CD14-positive monocyte (primary cell): ENCODE results near the gene SNCAIP. TPM values are rescaled to one million over a fixed set of nuclear protein-coding genes. Genes with fewer than 3 reads are reported as not detected.

Experiments
- DNase-seq, 3 donors: peaks; one replicate each; pipeline ENCODE4 v3.0.0-alpha.2; 2011 to 2022
- H2AFZ ChIP-seq: 2 replicates; pipeline ENCODE4 v1.6.0; 2012; ENCODE audit warnings: mild to moderate bottlenecking, low read depth, low read length, inconsistent platforms; ENCODE audit not compliant: insufficient read depth, poor library complexity, severe bottlenecking
- H3K27ac ChIP-seq, 2 donors: 1 replicate in 1 of 2; 2 replicates in 1 of 2; pipeline ENCODE4 v1.5.1; 2012 to 2013; ENCODE audit warnings: low read length in 2 of 2, control low read depth in 1 of 2, inconsistent platforms in 1 of 2, low read depth in 1 of 2, mild to moderate bottlenecking in 1 of 2
- H3K27me3 ChIP-seq, 2 donors: one replicate each; pipeline versions ENCODE4 v1.6.0 to v1.6.1; 2011 to 2013; ENCODE audit warnings: low read length in 2 of 2; ENCODE audit not compliant: control insufficient read depth in 2 of 2, insufficient read depth in 2 of 2
- H3K36me3 ChIP-seq, 2 donors: replicated peaks in 1 of 2; 1 replicate in 1 of 2; 2 replicates in 1 of 2; pipeline versions ENCODE4 v1.5.1 to v1.6.1; 2012 to 2013; ENCODE audit warnings: low read length in 2 of 2, control low read depth in 1 of 2, inconsistent platforms in 1 of 2, mild to moderate bottlenecking in 1 of 2; ENCODE audit not compliant: insufficient read depth in 2 of 2, control insufficient read depth in 1 of 2
- H3K4me1 ChIP-seq, 2 donors: 1 replicate in 1 of 2; 2 replicates in 1 of 2; pipeline versions ENCODE4 v1.5.1 to v1.6.1; 2012 to 2013; ENCODE audit warnings: low read length in 2 of 2, control low read depth in 1 of 2, inconsistent platforms in 1 of 2, mild to moderate bottlenecking in 1 of 2, moderate library complexity in 1 of 2; ENCODE audit not compliant: insufficient read depth in 2 of 2, control insufficient read depth in 1 of 2
- H3K4me2 ChIP-seq: replicated peaks from 2 replicates; pipeline ENCODE3; 2012; ENCODE audit warnings: low read length, moderate library complexity, mild to moderate bottlenecking; ENCODE audit not compliant: poor library complexity, severe bottlenecking; ENCODE audit errors: extremely low read depth
- H3K4me3 ChIP-seq, 3 experiments: fragments of 200-600 bp in 1 of 3; sonication (generic) in 1 of 3; replicated peaks in 1 of 3; 1 replicate in 2 of 3; 2 replicates in 1 of 3; pipeline ENCODE4 v1.5.1; 2011 to 2013; ENCODE audit warnings: low read length in 3 of 3, mild to moderate bottlenecking in 3 of 3, control low read depth in 2 of 3, low read depth in 2 of 3, inconsistent platforms in 1 of 3, moderate library complexity in 1 of 3
- H3K79me2 ChIP-seq: 2 replicates; pipeline ENCODE4 v1.6.0; 2012; ENCODE audit warnings: mild to moderate bottlenecking, control low read depth, inconsistent platforms, low read length, moderate library complexity; ENCODE audit not compliant: insufficient read depth
- H3K9ac ChIP-seq: 2 replicates; pipeline ENCODE4 v1.6.0; 2017; ENCODE audit warnings: low read length, mild to moderate bottlenecking; ENCODE audit not compliant: insufficient read depth, poor library complexity, severe bottlenecking
- H3K9me3 ChIP-seq, 2 donors: replicated peaks in 1 of 2; 1 replicate in 1 of 2; 2 replicates in 1 of 2; pipeline versions ENCODE4 v1.5.1 to v1.6.1; 2012 to 2013; ENCODE audit warnings: low read length in 2 of 2, control low read depth in 1 of 2; ENCODE audit not compliant: control insufficient read depth in 1 of 2, insufficient read depth in 1 of 2
- H4K20me1 ChIP-seq: 2 replicates; pipeline ENCODE4 v1.6.0; 2012; ENCODE audit warnings: mild to moderate bottlenecking, low read length, control low read depth, moderate library complexity; ENCODE audit not compliant: insufficient read depth
- H3K27ac Mint-ChIP-seq, 7 donors: one replicate each; pipeline ENCODE4 v1.8.0; 2020; ENCODE audit warnings: mild to moderate bottlenecking in 7 of 7, mixed read lengths in 7 of 7, moderate library complexity in 6 of 7, inconsistent platforms in 2 of 7
- H3K27me3 Mint-ChIP-seq, 3 donors: one replicate each; pipeline ENCODE4 v1.8.0; 2021 to 2022; ENCODE audit warnings: low read depth in 3 of 3, mild to moderate bottlenecking in 3 of 3, mixed read lengths in 3 of 3, moderate library complexity in 3 of 3, inconsistent platforms in 1 of 3
- H3K36me3 Mint-ChIP-seq, 2 donors: one replicate each; pipeline ENCODE4 v1.8.0; 2020; ENCODE audit warnings: mixed read lengths in 2 of 2, inconsistent platforms in 1 of 2, mild to moderate bottlenecking in 1 of 2
- H3K4me1 Mint-ChIP-seq: one replicate; pipeline ENCODE4 v1.8.0; 2020; ENCODE audit warnings: mild to moderate bottlenecking, mixed read lengths
- H3K4me3 Mint-ChIP-seq, 2 donors: one replicate each; pipeline ENCODE4 v1.8.0; 2020; ENCODE audit warnings: mild to moderate bottlenecking in 2 of 2, mixed read lengths in 2 of 2, moderate library complexity in 1 of 2
- H3K9me3 Mint-ChIP-seq, 7 donors: one replicate each; pipeline ENCODE4 v1.8.0; 2020 to 2022; ENCODE audit warnings: mixed read lengths in 7 of 7, mild to moderate bottlenecking in 6 of 7, moderate library complexity in 6 of 7, inconsistent platforms in 2 of 7
- WGBS: methylation state at CpG from one replicate; pipeline ENCODE4 v1.1.5; 2013; ENCODE audit warnings: missing lambda C conversion rate; ENCODE audit not compliant: insufficient coverage; 5-methylcytosine and 5-hydroxymethylcytosine counted together
- intact Hi-C, 2 donors: fragments of 100-400 bp; cut with micrococcal nuclease; formaldehyde crosslinking; loops; one replicate each; pipeline versions ENCODE4 v1.15.0 to v1.15.1; 2023
- polyA plus RNA-seq, 3 donors: library from polyadenylated mRNA; depleted of rRNA in 1 of 3; unstranded in 2 of 3; stranded (reverse) in 1 of 3; fragments of 300-500 nt in 2 of 3; fragments of >200 nt in 1 of 3; fragmentation: Illumina TruSeq in 2 of 3; gene quantifications; 1 replicate in 2 of 3; 2 replicates in 1 of 3; pipeline ENCODE4 v1.2.3, GENCODE V29; 2012 to 2021
- TF ChIP-seq, protein P1 (sequence below): fragments of 200-600 bp; IDR thresholded peaks from one replicate; pipeline ENCODE4 v1.8.0; 2022; ENCODE audit warnings: antibody characterized with exemption, mild to moderate bottlenecking

The SNCAIP gene
- polyA plus RNA-seq, 3 donors = not detected

DNA sequence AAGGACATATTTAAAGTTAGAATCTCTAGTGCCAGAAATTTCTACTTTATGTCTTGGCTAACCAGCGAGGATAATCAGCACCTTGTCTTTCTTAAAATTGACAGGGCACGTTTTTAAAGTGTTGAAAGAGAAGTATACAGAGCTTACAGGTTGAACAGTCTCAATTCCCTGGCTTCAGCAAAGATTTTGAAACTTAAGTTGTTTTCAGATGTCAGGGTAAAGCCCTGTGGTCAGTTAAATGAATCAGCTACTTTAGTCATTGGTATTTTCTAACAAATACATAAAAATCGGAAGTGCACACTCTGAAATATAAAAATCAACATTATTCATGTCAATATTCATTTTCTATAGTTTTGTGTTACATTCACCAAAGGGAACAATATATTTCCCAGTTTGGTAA, 29.1 kb downstream of the SNCAIP start:
- peaks cover 0 to 5% (median 0%) of the 10 kb centered on the region in 7 donors for H3K9me3 Mint-ChIP-seq
- peaks cover 0 to 6% (median 0%) of the 10 kb centered on the region in 3 donors for H3K27me3 Mint-ChIP-seq
- no peaks in the 10 kb centered on the region for H3K4me1 Mint-ChIP-seq
- intact Hi-C loops = no loop called here
- H3K27ac Mint-ChIP-seq = no peak overlapping the region
- H3K27ac ChIP-seq = no peak overlapping the region
- no peak for DNase-seq
- TF ChIP-seq, protein P1, sequence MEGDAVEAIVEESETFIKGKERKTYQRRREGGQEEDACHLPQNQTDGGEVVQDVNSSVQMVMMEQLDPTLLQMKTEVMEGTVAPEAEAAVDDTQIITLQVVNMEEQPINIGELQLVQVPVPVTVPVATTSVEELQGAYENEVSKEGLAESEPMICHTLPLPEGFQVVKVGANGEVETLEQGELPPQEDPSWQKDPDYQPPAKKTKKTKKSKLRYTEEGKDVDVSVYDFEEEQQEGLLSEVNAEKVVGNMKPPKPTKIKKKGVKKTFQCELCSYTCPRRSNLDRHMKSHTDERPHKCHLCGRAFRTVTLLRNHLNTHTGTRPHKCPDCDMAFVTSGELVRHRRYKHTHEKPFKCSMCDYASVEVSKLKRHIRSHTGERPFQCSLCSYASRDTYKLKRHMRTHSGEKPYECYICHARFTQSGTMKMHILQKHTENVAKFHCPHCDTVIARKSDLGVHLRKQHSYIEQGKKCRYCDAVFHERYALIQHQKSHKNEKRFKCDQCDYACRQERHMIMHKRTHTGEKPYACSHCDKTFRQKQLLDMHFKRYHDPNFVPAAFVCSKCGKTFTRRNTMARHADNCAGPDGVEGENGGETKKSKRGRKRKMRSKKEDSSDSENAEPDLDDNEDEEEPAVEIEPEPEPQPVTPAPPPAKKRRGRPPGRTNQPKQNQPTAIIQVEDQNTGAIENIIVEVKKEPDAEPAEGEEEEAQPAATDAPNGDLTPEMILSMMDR = no peak
- no peaks in the 10 kb centered on the region for H4K20me1 ChIP-seq
- H3K4me3 Mint-ChIP-seq = no peak overlapping the region
- no peaks in the 10 kb centered on the region for H3K27me3 ChIP-seq
- H3K36me3 Mint-ChIP-seq = no peaks in the 10 kb centered on the region
- no peaks in the 10 kb centered on the region for H3K4me1 ChIP-seq
- no peak overlapping the region for H3K4me2 ChIP-seq
- H3K9me3 ChIP-seq = no peaks in the 10 kb centered on the region
- no peak overlapping the region for H3K9ac ChIP-seq
- 100% methylated on average over 1 of the region's 3 CpGs for WGBS
- no peak overlapping the region for H2AFZ ChIP-seq
- no peaks in the 10 kb centered on the region for H3K36me3 ChIP-seq
- H3K79me2 ChIP-seq = no peaks in the 10 kb centered on the region
- no peak overlapping the region for H3K4me3 ChIP-seq

DNA sequence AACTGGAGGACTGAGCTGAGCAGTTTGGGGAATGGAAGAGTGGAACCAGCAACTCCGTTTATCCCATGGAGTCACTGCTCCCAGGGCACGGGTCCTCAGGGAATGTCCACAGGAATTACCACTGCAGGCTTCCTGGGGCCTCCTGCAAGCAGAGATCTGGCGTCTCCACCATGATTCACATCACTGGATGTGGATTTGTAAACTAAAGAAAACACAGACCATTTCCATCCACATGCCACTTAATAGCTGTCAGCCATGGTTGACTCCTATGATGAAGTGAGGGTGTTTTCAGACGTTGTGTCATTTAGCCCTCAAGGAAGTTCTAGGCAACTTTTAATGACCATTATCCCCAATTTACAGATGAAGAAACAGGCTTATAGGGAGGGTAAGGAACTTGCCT, 30.2 kb downstream of the SNCAIP start:
- Mint-ChIP-seq H3K9me3 (peaks cover 0 to 5% (median 0%) of the 10 kb centered on the region in 7 donors), H3K27me3 (peaks cover 0 to 6% (median 0%) of the 10 kb centered on the region in 3 donors), H3K4me3 (no peak overlapping the region), H3K4me1 (no peaks in the 10 kb centered on the region), H3K27ac (no peak overlapping the region), H3K36me3 (no peaks in the 10 kb centered on the region)
- no peak overlapping the region for H3K27ac ChIP-seq
- H2AFZ ChIP-seq = no peak overlapping the region
- no peaks in the 10 kb centered on the region for H4K20me1 ChIP-seq
- TF ChIP-seq, protein P1 = no peak
- H3K4me2 ChIP-seq = no peak overlapping the region
- no peaks in the 10 kb centered on the region for H3K4me1 ChIP-seq
- H3K36me3 ChIP-seq = no peaks in the 10 kb centered on the region
- H3K9ac ChIP-seq = no peak overlapping the region
- H3K27me3 ChIP-seq = no peaks in the 10 kb centered on the region
- DNase-seq = no peak
- H3K4me3 ChIP-seq = no peak overlapping the region
- 100% methylated on average over 2 of the region's 4 CpGs for WGBS
- no peaks in the 10 kb centered on the region for H3K79me2 ChIP-seq
- no peaks in the 10 kb centered on the region for H3K9me3 ChIP-seq
- intact Hi-C loops = no loop called here
